ENCODE measurements around the gene RIMBP3B.
"Not testable (repeated sequence)": the region's sequence is repeated elsewhere in the genome, so short reads cannot be mapped to it uniquely, and the experiment has no call there.

RIMBP3B gene
- total RNA-seq, result 0 to 0.98 (median 0.19) reads per million in 3 experiments

- not testable (repeated sequence) for DNase-seq
These were observed at the start of gene RIMBP3B for GRCh38 chr22:21383701-21384467. RIMBP3B (plus strand) TSS chr22:21383751; CDS start chr22:21383859, 108 bp downstream.

GRCh38 chr22:21357527-21357926, 26.0 kb upstream of the RIMBP3B start:
- DNase-seq, result not testable (repeated sequence)

- DNase-seq, result not testable (repeated sequence)
These were observed 23.0 kb upstream of the RIMBP3B start for GRCh38 chr22:21360525-21360924.

- not testable (repeated sequence) for DNase-seq
These were observed 21.1 kb upstream of the RIMBP3B start for GRCh38 chr22:21362473-21362872.

- not testable (repeated sequence) for DNase-seq
These were observed 20.5 kb upstream of the RIMBP3B start for GRCh38 chr22:21363061-21363460.

GRCh38 chr22:21363803-21364202, 19.7 kb upstream of the RIMBP3B start:
- not testable (repeated sequence) for DNase-seq

- not testable (repeated sequence) for DNase-seq
These were observed 19.2 kb upstream of the RIMBP3B start for GRCh38 chr22:21364362-21364761.

GRCh38 chr22:21365337-21365736, 18.2 kb upstream of the RIMBP3B start:
- DNase-seq, result not testable (repeated sequence)

- DNase-seq, result not testable (repeated sequence)
These were observed 14.8 kb upstream of the RIMBP3B start for GRCh38 chr22:21368603-21369310.

GRCh38 chr22:21375880-21376279, 7.7 kb upstream of the RIMBP3B start:
- DNase-seq, result not testable (repeated sequence)

- DNase-seq, result not testable (repeated sequence)
These were observed 1.2 kb downstream of the RIMBP3B start for GRCh38 chr22:21384468-21385357.

- DNase-seq, result not testable (repeated sequence)
These were observed 5.9 kb downstream of the RIMBP3B start for GRCh38 chr22:21389480-21389879.

GRCh38 chr22:21390013-21390412, 6.5 kb downstream of the RIMBP3B start:
- not testable (repeated sequence) for DNase-seq

- not testable (repeated sequence) for DNase-seq
These were observed 11.1 kb downstream of the RIMBP3B start for GRCh38 chr22:21394613-21395012.

GRCh38 chr22:21401197-21401969, 17.8 kb downstream of the RIMBP3B start:
- not testable (repeated sequence) for DNase-seq

GRCh38 chr22:21402763-21403314, 19.3 kb downstream of the RIMBP3B start:
- DNase-seq, result not testable (repeated sequence)

- DNase-seq, result not testable (repeated sequence)
These were observed 23.6 kb downstream of the RIMBP3B start for GRCh38 chr22:21407139-21407538.

GRCh38 chr22:21407792-21408191, 24.2 kb downstream of the RIMBP3B start:
- not testable (repeated sequence) for DNase-seq

- not testable (repeated sequence) for DNase-seq
These were observed 32.8 kb downstream of the RIMBP3B start for GRCh38 chr22:21416375-21416774.

- peak; percentile 38 for DNase-seq
These were observed 33.7 kb downstream of the RIMBP3B start, which contains the start of gene HIC2 for GRCh38 chr22:21417227-21417746. HIC2 (plus strand) TSS chr22:21417371; CDS start chr22:21442832, 25,461 bp downstream.

- DNase-seq, result not testable (repeated sequence)
These were observed 34.3 kb downstream of the RIMBP3B start for GRCh38 chr22:21417853-21418252.

All from central memory CD4-positive, alpha-beta T cell (primary cell).